SKM-1 (cell line): ENCODE data around the gene ZNF480.
"Not testable (repeated sequence)": the region's sequence is repeated elsewhere in the genome, so short reads cannot be mapped to it uniquely, and the experiment has no call there.

ENCODE experiments used
- DNase-seq: peaks from one replicate; lab custom pipeline; 2025; ENCODE audit not compliant: unreplicated experiment; lab: John Stamatoyannopoulos, UW

The ZNF480 gene

GRCh38 chr19:52336791-52337381, 39.9 kb downstream of the ZNF480 start:
- DNase-seq: no peak

GRCh38 chr19:52339022-52339421, 42.1 kb downstream of the ZNF480 start:
- not testable (repeated sequence) for DNase-seq

- no peak for DNase-seq
These were observed 46.6 kb downstream of the ZNF480 start for GRCh38 chr19:52343548-52343947.

GRCh38 chr19:52345162-52345561, 48.2 kb downstream of the ZNF480 start:
- DNase-seq: no peak

GRCh38 chr19:52351512-52351911, 54.5 kb downstream of the ZNF480 start:
- no peak for DNase-seq

- DNase-seq: no peak
These were observed 69.5 kb downstream of the ZNF480 start for GRCh38 chr19:52366414-52366824.

- DNase-seq: peak; percentile 52
These were observed 72.8 kb downstream of the ZNF480 start, which contains the start of gene ZNF880 for GRCh38 chr19:52369559-52370340. Gene ZNF880, plus strand, starts transcription at chr19:52369923. Its CDS starts 43 bp downstream, at chr19:52369966.

GRCh38 chr19:52370341-52370710, 73.4 kb downstream of the ZNF480 start:
- DNase-seq: no peak
